ENCODE data around the gene TIMP2.
"Not testable (repeated sequence)": the region's sequence is repeated elsewhere in the genome, so short reads cannot be mapped to it uniquely, and the experiment has no call there.

The TIMP2 gene

DNA sequence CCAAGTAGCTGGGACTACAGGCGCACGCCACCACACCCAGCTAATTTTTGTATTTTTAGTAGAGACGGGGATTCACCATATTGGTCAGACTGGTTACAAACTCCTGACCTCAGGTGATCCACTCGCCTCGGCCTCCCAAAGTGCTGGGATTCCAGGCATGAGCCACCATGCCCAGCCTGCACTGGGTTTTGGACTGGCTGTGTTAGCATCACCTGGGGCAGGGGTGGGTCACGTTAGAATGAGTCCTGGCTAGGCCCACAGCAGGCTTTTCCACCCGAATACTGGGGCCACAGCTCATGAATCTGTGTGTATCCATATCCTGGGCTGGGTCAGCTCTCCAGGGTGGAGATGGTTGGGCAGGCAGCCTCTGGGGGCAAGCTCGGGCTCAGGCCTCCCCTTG, 23.0 kb downstream of the TIMP2 start:
- DNase-seq, result not testable (repeated sequence)

DNA sequence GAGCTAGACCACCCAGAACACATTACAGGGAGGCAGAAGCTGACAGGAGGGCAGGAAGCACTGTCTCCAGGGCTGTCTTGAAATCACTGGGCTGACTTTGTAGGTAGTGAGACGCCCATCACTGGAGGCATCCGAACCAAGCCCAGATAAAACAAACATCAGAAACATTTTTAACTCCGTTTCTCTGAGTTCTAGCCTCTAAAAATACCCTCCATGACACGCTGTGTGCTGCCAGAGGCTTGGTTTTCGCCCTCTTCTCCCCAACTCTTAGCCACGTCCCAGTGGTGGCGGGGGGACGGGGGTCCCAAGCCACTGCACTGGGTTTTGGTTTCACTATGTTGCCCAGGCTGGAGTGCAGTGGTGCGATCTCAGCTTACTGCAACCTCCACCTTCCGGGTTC, 23.4 kb downstream of the TIMP2 start:
- no peak for DNase-seq

DNA sequence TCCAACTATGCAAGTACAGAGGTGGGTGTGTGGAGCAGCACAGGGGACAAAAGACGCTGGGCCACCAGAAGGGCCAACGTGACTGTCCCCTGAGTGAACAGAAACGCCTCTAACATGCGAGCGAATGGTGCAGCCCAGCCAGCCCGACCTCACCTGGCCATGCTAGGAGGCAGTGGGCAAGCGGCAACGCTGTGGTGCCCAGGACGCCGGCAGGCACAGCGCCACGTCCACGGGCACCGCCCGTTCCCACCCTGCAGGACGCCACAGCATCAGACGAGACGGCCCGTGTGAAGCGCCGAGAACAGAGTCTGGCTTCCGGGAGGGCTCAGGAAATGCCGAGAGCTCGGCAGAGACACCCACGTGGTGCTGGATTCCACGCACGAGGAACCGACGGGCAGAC, 24.4 kb downstream of the TIMP2 start:
- no peak for DNase-seq

- DNase-seq, result no peak
Measured at GRCh38 chr17:78899361-78900260, 25.6 kb downstream of the TIMP2 start.

- DNase-seq, result no peak
Measured at GRCh38 chr17:78898947-78899346, 26.2 kb downstream of the TIMP2 start.

- DNase-seq, result no peak
Measured at GRCh38 chr17:78898075-78898836, 26.9 kb downstream of the TIMP2 start.

DNA sequence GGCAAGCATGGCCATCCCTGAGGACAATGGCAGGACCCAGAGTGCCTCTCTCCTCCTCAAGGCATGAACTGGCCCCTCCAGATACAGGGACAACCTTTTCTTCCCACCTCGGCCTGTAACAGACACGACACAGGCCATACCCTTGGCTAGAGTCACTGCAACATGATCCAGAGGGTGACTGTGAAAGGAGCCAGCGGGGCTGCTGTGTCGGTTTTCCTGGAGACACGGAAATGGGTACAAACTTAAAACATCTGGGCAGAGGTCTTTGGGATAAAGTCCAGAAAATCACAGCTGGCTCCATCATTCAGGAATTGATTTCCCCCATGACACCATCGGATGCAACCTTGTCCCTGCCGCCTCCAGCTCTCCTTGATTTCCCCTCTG, 27.5 kb downstream of the TIMP2 start:
- DNase-seq, result no peak

DNA sequence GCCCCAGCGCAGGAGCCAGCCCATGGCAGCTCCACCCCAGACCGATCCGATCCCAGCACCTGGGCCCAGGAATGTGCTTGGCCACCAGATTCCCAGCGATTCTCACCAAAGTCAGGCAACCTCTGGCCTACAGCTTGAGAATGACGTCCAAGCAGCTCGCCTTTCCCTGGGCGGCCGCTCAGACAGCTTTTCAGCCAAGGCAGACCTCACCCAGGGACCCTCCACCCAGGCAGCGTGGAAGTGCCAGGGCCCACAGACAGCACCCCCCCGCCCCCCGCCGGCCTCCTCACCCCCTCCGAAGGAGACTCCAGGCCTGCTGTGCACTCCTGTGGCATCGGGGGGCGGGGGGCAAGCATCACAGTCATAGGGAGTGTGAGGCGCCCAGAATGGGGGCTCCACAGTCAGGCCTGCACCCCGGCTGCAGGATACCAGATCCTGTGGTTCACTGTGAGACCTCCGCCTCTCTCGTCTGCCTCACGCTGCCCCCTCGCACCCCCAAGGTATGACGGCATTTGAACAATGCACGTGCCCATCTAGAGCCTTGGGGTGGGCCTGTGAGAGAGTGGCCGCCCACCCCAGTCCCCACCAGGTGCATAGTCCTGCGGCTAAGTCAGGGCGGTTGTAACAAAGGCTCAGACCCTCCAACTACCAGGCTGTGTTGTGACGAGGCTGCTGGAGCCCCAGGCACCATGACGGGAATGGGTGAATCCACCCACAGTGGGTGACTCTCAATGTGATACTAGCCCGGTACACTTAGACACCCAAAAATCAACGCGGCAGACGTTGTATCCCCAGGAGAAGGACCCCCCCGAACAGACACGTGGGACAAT, 28.1 kb downstream of the TIMP2 start:
- no peak for DNase-seq

DNA sequence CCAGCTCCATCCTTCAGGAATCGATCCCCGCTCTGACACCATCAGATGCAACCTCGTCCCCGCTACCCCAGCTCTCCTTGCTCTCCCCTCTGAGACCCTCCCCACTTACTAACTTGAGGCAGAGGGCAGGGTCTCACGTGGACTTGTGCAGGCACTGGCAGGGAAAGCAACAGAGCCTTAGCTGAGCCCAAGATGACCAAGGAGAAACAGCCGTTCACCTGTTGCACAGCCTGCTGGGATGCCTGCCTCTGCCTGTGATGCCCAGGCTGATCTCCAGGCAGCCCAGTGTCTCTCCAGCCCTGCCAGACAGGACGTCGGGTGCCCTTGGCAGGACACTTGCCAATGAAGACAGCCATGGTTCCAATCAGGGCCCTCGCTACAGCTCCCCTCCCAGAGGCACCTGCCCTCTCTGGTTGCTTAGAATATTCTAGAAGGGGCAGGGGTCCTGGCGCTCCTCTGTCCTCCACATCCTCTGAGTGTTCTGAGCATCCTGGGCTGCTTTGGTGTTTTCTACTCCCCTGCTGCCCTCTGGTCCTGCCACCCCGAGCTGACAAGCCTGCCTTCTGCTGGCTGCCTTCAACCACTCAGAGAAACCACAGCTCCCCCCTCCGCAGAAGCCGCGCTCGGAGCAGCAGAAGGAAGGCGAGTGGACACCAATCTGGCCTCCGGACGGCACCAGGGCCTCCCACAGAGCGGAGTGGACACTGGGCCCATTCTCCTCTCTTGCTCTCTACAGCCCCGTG, 28.9 kb downstream of the TIMP2 start:
- no peak for DNase-seq

DNA sequence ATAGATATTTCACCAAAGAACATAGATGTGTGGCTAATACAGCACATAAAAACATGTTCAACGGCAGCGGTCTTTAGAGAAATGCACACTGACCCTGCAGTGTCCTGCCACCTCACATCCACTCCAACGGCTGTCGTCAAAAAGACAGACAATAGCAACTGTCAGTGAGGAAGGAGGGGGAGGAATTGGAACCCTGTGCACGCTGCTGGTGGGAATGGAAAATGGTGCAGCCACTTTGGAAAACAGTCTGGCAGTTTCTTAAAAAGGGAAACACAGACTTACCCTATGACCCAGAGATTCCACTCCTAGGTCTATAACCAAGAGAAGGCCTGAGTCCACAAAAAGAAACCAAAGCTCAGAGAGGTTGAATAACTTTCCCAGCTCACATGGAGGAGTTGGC, 29.9 kb downstream of the TIMP2 start:
- no peak for DNase-seq

GRCh38 chr17:78893684-78894083, 31.5 kb downstream of the TIMP2 start:
- DNase-seq, result no peak

DNA sequence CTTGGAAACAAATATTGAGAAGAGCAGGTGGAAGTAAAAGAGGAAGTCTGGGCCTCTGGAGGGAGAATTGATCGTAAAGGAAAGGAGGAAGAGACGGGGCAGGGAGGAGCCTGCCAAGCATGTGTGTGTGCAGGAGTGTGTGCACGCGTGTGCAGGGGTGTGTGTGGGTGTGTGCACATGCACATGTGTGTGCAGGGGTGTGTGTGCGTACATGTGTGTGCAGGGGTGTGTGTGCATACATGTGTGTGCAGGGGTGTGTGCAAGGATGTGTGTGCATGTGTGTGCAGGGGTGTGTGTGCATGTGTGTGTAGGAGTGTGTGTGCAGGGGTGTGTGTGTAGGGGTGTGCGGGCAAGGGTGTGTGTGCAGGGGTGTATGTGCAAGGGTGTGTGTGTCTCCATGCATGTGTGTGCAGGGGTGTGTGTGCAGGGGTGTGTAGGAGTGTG, 32.2 kb downstream of the TIMP2 start:
- peak; percentile 2 for DNase-seq

- DNase-seq, result no peak
Measured at GRCh38 chr17:78892520-78892919, 32.7 kb downstream of the TIMP2 start.

DNA sequence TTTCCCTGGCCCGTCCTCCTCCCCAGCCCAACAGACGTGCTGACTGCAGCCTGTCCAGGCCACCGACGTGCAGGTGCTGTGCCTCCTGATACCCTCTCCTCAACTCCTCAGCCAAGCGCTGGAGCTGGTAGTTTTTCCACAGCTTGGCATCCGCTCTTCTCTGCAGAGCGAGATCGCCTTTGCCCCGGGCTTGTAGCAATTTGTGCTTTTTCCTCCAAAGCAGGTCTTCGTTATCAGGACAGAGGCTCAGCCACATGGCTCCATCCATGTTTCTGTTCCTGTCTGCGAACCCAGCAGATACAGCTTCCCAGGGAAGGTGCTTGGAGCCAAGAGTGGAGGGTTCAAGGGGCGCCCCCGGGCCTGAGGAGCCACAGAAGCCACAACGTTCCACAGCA, 33.1 kb downstream of the TIMP2 start:
- no peak for DNase-seq

DNA sequence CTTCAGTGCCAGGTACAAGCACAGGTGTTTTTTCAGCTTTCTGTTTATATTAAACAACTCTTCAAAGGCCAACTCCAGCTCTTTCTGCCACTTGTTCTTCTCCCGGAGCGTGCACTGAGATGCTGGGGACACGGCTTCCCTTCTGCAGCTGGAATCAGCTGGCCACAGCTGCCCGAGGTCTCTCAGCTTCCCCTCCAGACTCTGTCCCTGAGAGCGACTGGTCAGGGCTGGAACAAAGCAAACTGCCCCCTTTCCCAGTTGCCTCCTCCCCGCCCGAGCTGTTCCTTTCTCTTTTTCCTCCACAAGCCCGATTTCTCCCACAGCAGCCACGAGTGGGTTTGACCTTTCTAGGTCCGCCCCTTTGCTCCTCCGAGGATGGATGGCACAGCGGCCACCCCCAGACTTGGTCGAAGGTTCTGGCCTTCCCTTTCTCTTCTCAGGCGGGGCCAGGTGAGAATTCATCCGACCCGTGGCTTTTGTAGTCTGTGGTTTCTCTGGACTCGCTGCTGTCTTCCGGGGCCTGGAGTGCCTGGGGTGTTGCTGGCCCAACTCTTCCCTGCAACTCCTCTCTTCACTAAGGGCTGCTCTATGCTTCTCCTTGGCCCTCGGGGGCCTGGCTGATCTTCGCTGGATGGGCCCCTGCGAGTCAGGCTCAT, 33.7 kb downstream of the TIMP2 start:
- no peak for DNase-seq

DNA sequence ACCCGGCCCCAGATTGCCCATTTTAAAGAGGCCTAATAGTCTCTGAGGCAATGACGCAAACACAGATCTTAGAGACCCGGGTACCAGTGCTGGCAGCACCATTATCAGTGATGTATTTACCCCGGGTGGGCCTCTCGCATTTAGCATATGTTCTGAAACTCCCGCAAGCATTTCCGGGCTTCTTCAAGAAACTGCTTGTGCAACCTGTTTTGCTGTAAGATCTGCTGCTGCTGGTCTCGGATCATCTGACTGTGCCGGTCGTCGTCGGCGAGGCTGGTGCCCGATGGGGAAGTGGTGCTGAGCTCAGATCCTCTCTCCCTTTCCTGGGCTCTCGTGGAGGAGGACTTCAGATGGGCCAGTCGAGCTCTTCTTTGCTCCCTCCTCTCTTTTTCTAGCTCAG, 34.7 kb downstream of the TIMP2 start:
- no peak for DNase-seq

GRCh38 chr17:78890096-78890495, 35.1 kb downstream of the TIMP2 start:
- not testable (repeated sequence) for DNase-seq

GRCh38 chr17:78889531-78889930, 35.7 kb downstream of the TIMP2 start:
- DNase-seq, result no peak

DNA sequence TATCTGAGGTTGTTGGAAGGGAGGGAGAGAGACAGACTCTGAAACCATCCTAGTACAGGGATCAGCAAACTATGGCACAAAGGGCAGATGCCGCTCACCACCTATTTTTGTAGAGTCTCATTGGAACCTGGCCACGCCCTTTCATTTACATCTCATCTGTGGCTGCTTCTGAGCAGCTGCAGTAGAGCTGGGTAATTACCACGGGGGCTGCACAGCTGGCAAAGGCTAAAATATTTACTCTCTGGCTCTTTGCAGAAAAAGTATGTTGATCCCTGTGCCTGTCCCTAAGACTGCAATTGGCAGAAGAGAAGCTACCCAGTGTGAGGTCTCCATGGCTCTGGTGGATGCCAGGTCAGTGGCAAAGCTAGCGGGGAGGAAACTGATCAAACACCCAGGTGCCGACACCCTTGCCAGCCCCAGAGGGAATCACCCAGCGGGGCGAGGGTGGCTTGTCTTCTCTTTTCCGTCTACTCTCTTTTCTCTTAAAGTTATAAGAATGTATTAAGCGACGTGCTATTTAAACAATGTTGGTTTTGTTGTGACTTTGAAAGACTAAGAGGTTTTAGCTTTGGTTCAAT, 36.2 kb downstream of the TIMP2 start:
- DNase-seq, result no peak

DNA sequence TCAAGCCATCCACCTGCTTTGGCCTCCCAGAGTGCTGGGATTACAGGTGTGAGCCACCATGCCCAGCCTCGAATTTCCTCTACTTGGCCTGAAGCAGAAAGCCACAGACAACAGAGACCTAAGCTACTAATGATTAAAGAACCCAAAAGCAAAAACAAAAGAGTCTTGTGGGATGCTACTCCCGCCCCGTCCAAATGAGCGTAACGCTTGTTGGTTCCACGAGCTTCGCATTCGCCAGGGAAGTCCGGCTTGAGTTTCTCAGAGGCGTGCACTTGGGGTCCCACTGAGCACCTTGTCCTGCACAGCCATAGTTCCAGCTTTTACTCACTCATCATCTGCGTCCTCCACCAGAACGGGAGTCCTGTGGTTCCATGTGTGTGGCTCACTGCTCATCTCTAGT, 38.2 kb downstream of the TIMP2 start:
- DNase-seq, result no peak

- DNase-seq, result no peak
Measured at GRCh38 chr17:78885956-78886355, 39.2 kb downstream of the TIMP2 start.

All from KG1 (cell line).